ENCODE data around the gene RGS6. TPM values are rescaled to one million over a fixed set of nuclear protein-coding genes. Genes with fewer than 3 reads are reported as not detected.

Gene RGS6
- total and polyA plus RNA-seq, 2 of the 4 experiments (the other 2 are of a cell fraction), result not detected

- no TSS peak for BruUV-seq (replicated peaks)
- no peak overlapping the region for H2BK20ac ChIP-seq (ENCODE audit: low read depth, low read length)
These were observed 569.2 kb downstream of the RGS6 start for GRCh38 chr14:72501439-72501838.

More at GRCh38 chr14:72501439-72501838, 569.2 kb downstream of the RGS6 start:
- in situ Hi-C loops (cut with MboI; ENCODE audit: low sequenced_read_pairs) (no loop called here), dilution Hi-C loops (cut with HindIII; ENCODE audit: low sequenced_read_pairs, unreplicated experiment) (no loop called here), intact Hi-C loops (cut with micrococcal nuclease) (no loop called here)
- Histone ChIP-seq H3K79me1 (ENCODE audit: low read depth in 1 of 2, low read length in 2 of 2) (no peaks in the 10 kb centered on the region), H2BK5ac (ENCODE audit: low read depth, low read length, poor library complexity, severe bottlenecking) (no peak overlapping the region), H3K4ac (ENCODE audit: low read depth, low read length) (no peak overlapping the region), H3K4me1 (ENCODE audit: control insufficient read depth, insufficient read depth, low read length) (no peaks in the 10 kb centered on the region), H4K91ac (ENCODE audit: insufficient read depth, low read depth, low read length) (no peak overlapping the region), H3K18ac (ENCODE audit: low read depth, low read length) (no peak overlapping the region), H3K9me3 (ENCODE audit: control insufficient read depth, insufficient read depth, low read length) (no peaks in the 10 kb centered on the region), H3K27ac (ENCODE audit: insufficient read depth, low read length) (no peak overlapping the region), H2BK120ac (ENCODE audit: low read depth, low read length) (no peak overlapping the region), H3K9me1 (ENCODE audit: insufficient read depth, low read length) (no peaks in the 10 kb centered on the region), H4K5ac (ENCODE audit: low read depth, low read length) (no peak overlapping the region), H4K8ac (ENCODE audit: low read depth in 2 of 2, low read length in 2 of 2) (no peak overlapping the region), H3K4me3 (ENCODE audit: insufficient read depth, low read depth, low read length) (no peak overlapping the region), H3K9ac (ENCODE audit: low read depth, low read length) (no peak overlapping the region), H3K27me3 (ENCODE audit: control insufficient read depth, insufficient read depth, low read length) (peaks cover 19% of the 10 kb centered on the region), H3K36me3 (ENCODE audit: control insufficient read depth, insufficient read depth, low read length) (no peaks in the 10 kb centered on the region), H3K23ac (ENCODE audit: low read depth, low read length) (no peak overlapping the region), H3K4me2 (ENCODE audit: low read depth, low read length) (no peak overlapping the region), H2BK15ac (ENCODE audit: low read depth, low read length) (no peak overlapping the region), H2AK9ac (replicated peaks; ENCODE audit: low read depth, low read length, poor library complexity) (no peak overlapping the region), H3K14ac (replicated peaks; ENCODE audit: low read depth, low read length) (no peak overlapping the region), H2AFZ (replicated peaks; ENCODE audit: low read length, poor library complexity) (no peak overlapping the region), H4K20me1 (ENCODE audit: insufficient read depth, low read length) (no peaks in the 10 kb centered on the region), H2AK5ac (ENCODE audit: low read depth, low read length) (no peak overlapping the region), H3K56ac (ENCODE audit: extremely low read depth, insufficient read depth, low read length) (no peak overlapping the region)
- ChIA-PET CTCF (interaction anchor here (2.2 kb wide), 1 partner anchor 12 kb away, joined by 7 read pairs; no protein-coding TSS in a partner anchor), POLR2A (ENCODE audit: unreplicated experiment) (no interaction called here)
- DNase-seq, result no peak
- 100% methylated on average over 1 of the region's 5 CpGs; no CpG with 5 or more reads in 1 of the 2 experiments for WGBS, 2 experiments (ENCODE audit: extremely low coverage in 2 of 2, insufficient read length in 1 of 2)
- no peak for ATAC-seq (ENCODE audit: low read depth)
- TF ChIP-seq ELK1 (IDR thresholded peaks at IDR 0.05; ENCODE audit: borderline replicate concordance, low read depth, low read length) (no peak), RCOR1 (IDR thresholded peaks at IDR 0.05; ENCODE audit: insufficient replicate concordance, low read length) (no peak), BHLHE40 (IDR thresholded peaks at IDR 0.05; ENCODE audit: low read depth, low read length) (no peak), MAFK (IDR thresholded peaks at IDR 0.05; ENCODE audit: low read depth, low read length) (no peak), SMC3 (IDR thresholded peaks at IDR 0.05; ENCODE audit: low read depth, low read length) (no peak), USF2 (IDR thresholded peaks at IDR 0.05; ENCODE audit: low read depth, low read length) (no peak), CHD1 (IDR thresholded peaks at IDR 0.05; ENCODE audit: low read depth, low read length) (no peak), RFX5 (IDR thresholded peaks at IDR 0.05; ENCODE audit: low read depth, low read length) (no peak), NFE2L2 (IDR thresholded peaks at IDR 0.05; ENCODE audit: low read depth, low read length) (no peak), FOS (IDR thresholded peaks at IDR 0.05; ENCODE audit: low read depth, low read length) (no peak), MXI1 (IDR thresholded peaks at IDR 0.05; ENCODE audit: borderline replicate concordance, low read depth, low read length) (no peak), CEBPB (IDR thresholded peaks at IDR 0.05; ENCODE audit: low read depth, low read length) (no peak), CTCF (conservative IDR thresholded peaks at IDR 0.05; ENCODE audit: low read depth, low read length) (no peak), POLR2A (IDR thresholded peaks at IDR 0.05; ENCODE audit: low read depth, low read length) (no peak), RAD21 (IDR thresholded peaks at IDR 0.05; ENCODE audit: low read length) (no peak), MAZ (IDR thresholded peaks at IDR 0.05; ENCODE audit: borderline replicate concordance, low read depth, low read length) (no peak)
